ENCODE results near the gene GABRR2. TPM values are rescaled to one million over a fixed set of nuclear protein-coding genes. Genes with fewer than 3 reads are reported as not detected.

GABRR2 gene
- total and polyA plus RNA-seq, 4 donors: 0.10 to 1.7 (median 0.35) TPM

DNA sequence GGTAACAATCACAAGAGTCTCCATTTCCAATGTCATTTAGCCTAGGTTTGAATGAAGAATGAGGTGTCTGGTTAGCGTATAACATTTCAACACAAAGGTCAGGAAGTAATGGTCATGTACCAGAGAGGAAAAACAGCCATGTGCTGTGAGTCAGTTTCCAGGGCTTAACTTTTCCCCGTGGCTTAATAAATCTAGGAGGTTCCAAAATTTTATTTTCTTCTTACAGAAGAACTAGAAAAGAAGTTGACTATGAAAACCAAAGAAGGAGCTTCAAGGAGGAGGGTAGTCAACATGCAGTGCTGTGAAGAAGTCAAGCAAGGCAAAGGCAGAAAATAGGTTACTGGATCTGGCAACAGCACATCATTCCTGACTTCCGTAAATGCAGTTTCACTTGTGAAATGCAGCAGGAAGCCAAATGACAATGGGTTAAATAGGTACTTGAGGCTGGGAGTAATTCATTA is 8.4 kb upstream of the GABRR2 start:
- no peaks in the 10 kb centered on the region for H3K9me3 ChIP-seq (ENCODE audit: control insufficient read depth in 4 of 4, low read length in 3 of 4)
- peaks cover 0 to 13% (median 1%) of the 10 kb centered on the region in 4 donors for H3K4me1 ChIP-seq (ENCODE audit: control insufficient read depth in 4 of 4, insufficient read depth in 4 of 4, low read length in 3 of 4)
- no peak overlapping the region for H3K9ac ChIP-seq (ENCODE audit: low read depth in 1 of 2, low read length in 2 of 2)
- H3K4me3 ChIP-seq (ENCODE audit: low read depth in 1 of 3, low read length in 3 of 3): no peak overlapping the region
- TF ChIP-seq JUND (IDR thresholded peaks at IDR 0.05): no peak
- TF ChIP-seq, protein P1, sequence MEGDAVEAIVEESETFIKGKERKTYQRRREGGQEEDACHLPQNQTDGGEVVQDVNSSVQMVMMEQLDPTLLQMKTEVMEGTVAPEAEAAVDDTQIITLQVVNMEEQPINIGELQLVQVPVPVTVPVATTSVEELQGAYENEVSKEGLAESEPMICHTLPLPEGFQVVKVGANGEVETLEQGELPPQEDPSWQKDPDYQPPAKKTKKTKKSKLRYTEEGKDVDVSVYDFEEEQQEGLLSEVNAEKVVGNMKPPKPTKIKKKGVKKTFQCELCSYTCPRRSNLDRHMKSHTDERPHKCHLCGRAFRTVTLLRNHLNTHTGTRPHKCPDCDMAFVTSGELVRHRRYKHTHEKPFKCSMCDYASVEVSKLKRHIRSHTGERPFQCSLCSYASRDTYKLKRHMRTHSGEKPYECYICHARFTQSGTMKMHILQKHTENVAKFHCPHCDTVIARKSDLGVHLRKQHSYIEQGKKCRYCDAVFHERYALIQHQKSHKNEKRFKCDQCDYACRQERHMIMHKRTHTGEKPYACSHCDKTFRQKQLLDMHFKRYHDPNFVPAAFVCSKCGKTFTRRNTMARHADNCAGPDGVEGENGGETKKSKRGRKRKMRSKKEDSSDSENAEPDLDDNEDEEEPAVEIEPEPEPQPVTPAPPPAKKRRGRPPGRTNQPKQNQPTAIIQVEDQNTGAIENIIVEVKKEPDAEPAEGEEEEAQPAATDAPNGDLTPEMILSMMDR (IDR thresholded peaks at IDR 0.05; ENCODE audit: low read depth, low read length, missing input control): no peak
- TF ChIP-seq SP1 (IDR thresholded peaks at IDR 0.05): no peak
- no peak for TF ChIP-seq FOXA2 (IDR thresholded peaks at IDR 0.05)
- no peak for TF ChIP-seq GABPA (IDR thresholded peaks at IDR 0.05 in 1 of 2, conservative IDR thresholded peaks at IDR 0.05 in 1 of 2)
- no peak for TF ChIP-seq NR2F2 (IDR thresholded peaks at IDR 0.05)
- TF ChIP-seq, protein P2, sequence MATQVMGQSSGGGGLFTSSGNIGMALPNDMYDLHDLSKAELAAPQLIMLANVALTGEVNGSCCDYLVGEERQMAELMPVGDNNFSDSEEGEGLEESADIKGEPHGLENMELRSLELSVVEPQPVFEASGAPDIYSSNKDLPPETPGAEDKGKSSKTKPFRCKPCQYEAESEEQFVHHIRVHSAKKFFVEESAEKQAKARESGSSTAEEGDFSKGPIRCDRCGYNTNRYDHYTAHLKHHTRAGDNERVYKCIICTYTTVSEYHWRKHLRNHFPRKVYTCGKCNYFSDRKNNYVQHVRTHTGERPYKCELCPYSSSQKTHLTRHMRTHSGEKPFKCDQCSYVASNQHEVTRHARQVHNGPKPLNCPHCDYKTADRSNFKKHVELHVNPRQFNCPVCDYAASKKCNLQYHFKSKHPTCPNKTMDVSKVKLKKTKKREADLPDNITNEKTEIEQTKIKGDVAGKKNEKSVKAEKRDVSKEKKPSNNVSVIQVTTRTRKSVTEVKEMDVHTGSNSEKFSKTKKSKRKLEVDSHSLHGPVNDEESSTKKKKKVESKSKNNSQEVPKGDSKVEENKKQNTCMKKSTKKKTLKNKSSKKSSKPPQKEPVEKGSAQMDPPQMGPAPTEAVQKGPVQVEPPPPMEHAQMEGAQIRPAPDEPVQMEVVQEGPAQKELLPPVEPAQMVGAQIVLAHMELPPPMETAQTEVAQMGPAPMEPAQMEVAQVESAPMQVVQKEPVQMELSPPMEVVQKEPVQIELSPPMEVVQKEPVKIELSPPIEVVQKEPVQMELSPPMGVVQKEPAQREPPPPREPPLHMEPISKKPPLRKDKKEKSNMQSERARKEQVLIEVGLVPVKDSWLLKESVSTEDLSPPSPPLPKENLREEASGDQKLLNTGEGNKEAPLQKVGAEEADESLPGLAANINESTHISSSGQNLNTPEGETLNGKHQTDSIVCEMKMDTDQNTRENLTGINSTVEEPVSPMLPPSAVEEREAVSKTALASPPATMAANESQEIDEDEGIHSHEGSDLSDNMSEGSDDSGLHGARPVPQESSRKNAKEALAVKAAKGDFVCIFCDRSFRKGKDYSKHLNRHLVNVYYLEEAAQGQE (IDR thresholded peaks at IDR 0.05): no peak
- TF ChIP-seq HNF4A (conservative IDR thresholded peaks at IDR 0.05): no peak
- no peak for TF ChIP-seq RXRA (IDR thresholded peaks at IDR 0.05)
- TF ChIP-seq YY1 (IDR thresholded peaks at IDR 0.05): no peak
- TF ChIP-seq EGR1 (IDR thresholded peaks at IDR 0.05; ENCODE audit: low read depth in 2 of 2): no peak
- TF ChIP-seq, protein P3, sequence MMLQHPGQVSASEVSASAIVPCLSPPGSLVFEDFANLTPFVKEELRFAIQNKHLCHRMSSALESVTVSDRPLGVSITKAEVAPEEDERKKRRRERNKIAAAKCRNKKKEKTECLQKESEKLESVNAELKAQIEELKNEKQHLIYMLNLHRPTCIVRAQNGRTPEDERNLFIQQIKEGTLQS (IDR thresholded peaks at IDR 0.05): no peak
- no peak for TF ChIP-seq HNF4G (IDR thresholded peaks at IDR 0.05)
- TF ChIP-seq RAD21 (IDR thresholded peaks at IDR 0.05): no peak
- WGBS: 68% methylated on average over 3 of the region's 3 CpGs
- H3K27ac ChIP-seq (ENCODE audit: low read depth in 1 of 2, low read length in 2 of 2): no peak overlapping the region
- peaks cover 2 to 19% (median 15%) of the 10 kb centered on the region in 4 donors for H3K36me3 ChIP-seq (ENCODE audit: control insufficient read depth in 4 of 4, insufficient read depth in 3 of 4, low read depth in 1 of 4, low read length in 3 of 4)
- DNase-seq (ENCODE audit: low spot score): no peak
- no peaks in the 10 kb centered on the region for H3K27me3 ChIP-seq (ENCODE audit: control insufficient read depth in 4 of 4, insufficient read depth in 4 of 4, low read length in 3 of 4)

DNA sequence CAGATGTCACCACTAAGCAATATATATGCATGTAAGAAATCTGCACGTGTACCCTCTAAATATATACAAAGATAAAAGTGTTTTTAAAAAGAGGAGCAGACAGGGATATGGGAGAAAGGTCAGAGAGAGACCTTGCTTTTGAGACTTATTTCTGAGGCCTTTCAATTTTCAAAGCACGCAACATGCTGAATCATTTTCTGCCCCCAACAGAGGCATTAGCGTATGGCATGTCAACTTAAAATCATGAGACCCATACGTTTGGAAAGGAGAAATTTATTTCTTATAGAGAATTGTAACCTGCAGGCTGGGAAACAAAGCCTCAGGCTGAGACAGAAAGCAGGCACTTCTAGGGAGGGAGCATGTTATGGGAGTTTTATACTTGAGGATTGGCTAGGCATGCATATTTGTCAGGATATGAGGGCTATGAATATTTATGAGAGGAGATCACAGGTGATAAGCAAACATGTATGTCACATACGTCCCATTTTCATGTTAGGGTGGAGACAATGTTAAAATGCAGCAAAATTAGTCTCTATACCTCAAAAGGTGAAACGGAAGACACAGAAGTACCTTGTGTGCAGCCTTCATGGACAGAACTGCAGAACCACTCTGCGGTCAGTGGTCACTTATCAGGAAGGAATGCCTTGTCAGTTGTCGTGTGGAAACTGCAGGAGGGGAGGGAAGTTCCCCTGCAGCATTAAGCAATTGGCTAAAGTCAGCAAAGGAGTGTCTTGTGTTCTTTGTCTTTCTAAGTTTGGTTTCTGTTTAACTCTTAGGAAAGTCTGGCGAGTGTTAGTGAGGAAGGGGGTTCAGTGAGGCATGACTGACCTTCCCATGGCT is 6.3 kb upstream of the GABRR2 start:
- Histone ChIP-seq H3K27ac (ENCODE audit: low read depth in 1 of 2, low read length in 2 of 2) (no peak overlapping the region), H3K36me3 (ENCODE audit: control insufficient read depth in 4 of 4, insufficient read depth in 3 of 4, low read depth in 1 of 4, low read length in 3 of 4) (peaks cover 0 to 4% (median 4%) of the 10 kb centered on the region in 4 donors), H3K27me3 (ENCODE audit: control insufficient read depth in 4 of 4, insufficient read depth in 4 of 4, low read length in 3 of 4) (no peaks in the 10 kb centered on the region), H3K9ac (ENCODE audit: low read depth in 1 of 2, low read length in 2 of 2) (no peak overlapping the region), H3K4me1 (ENCODE audit: control insufficient read depth in 4 of 4, insufficient read depth in 4 of 4, low read length in 3 of 4) (peaks cover 0 to 13% (median 1%) of the 10 kb centered on the region in 4 donors), H3K9me3 (ENCODE audit: control insufficient read depth in 4 of 4, low read length in 3 of 4) (no peaks in the 10 kb centered on the region), H3K4me3 (ENCODE audit: low read depth in 1 of 3, low read length in 3 of 3) (no peak overlapping the region)
- 76% methylated on average over 9 of the region's 9 CpGs for WGBS
- DNase-seq (ENCODE audit: low spot score): no peak
- TF ChIP-seq, protein P4, sequence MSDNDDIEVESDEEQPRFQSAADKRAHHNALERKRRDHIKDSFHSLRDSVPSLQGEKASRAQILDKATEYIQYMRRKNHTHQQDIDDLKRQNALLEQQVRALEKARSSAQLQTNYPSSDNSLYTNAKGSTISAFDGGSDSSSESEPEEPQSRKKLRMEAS (IDR thresholded peaks at IDR 0.05): no peak
- TF ChIP-seq HNF4A (conservative IDR thresholded peaks at IDR 0.05) (no peak), NR2F2 (IDR thresholded peaks at IDR 0.05) (no peak), FOXA1 (IDR thresholded peaks at IDR 0.05) (no peak), RXRA (IDR thresholded peaks at IDR 0.05) (no peak), FOXA2 (IDR thresholded peaks at IDR 0.05) (no peak), SP1 (IDR thresholded peaks at IDR 0.05) (no peak), RAD21 (IDR thresholded peaks at IDR 0.05) (no peak), GABPA (IDR thresholded peaks at IDR 0.05 in 1 of 2, conservative IDR thresholded peaks at IDR 0.05 in 1 of 2) (no peak)
- TF ChIP-seq, protein P1 (IDR thresholded peaks at IDR 0.05; ENCODE audit: low read depth, low read length, missing input control): no peak
- TF ChIP-seq, protein P2 (IDR thresholded peaks at IDR 0.05): no peak
